Measurements from ENCODE around the gene DUS3L.

The DUS3L gene, protein sequence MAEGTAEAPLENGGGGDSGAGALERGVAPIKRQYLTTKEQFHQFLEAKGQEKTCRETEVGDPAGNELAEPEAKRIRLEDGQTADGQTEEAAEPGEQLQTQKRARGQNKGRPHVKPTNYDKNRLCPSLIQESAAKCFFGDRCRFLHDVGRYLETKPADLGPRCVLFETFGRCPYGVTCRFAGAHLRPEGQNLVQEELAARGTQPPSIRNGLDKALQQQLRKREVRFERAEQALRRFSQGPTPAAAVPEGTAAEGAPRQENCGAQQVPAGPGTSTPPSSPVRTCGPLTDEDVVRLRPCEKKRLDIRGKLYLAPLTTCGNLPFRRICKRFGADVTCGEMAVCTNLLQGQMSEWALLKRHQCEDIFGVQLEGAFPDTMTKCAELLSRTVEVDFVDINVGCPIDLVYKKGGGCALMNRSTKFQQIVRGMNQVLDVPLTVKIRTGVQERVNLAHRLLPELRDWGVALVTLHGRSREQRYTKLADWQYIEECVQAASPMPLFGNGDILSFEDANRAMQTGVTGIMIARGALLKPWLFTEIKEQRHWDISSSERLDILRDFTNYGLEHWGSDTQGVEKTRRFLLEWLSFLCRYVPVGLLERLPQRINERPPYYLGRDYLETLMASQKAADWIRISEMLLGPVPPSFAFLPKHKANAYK

DNA sequence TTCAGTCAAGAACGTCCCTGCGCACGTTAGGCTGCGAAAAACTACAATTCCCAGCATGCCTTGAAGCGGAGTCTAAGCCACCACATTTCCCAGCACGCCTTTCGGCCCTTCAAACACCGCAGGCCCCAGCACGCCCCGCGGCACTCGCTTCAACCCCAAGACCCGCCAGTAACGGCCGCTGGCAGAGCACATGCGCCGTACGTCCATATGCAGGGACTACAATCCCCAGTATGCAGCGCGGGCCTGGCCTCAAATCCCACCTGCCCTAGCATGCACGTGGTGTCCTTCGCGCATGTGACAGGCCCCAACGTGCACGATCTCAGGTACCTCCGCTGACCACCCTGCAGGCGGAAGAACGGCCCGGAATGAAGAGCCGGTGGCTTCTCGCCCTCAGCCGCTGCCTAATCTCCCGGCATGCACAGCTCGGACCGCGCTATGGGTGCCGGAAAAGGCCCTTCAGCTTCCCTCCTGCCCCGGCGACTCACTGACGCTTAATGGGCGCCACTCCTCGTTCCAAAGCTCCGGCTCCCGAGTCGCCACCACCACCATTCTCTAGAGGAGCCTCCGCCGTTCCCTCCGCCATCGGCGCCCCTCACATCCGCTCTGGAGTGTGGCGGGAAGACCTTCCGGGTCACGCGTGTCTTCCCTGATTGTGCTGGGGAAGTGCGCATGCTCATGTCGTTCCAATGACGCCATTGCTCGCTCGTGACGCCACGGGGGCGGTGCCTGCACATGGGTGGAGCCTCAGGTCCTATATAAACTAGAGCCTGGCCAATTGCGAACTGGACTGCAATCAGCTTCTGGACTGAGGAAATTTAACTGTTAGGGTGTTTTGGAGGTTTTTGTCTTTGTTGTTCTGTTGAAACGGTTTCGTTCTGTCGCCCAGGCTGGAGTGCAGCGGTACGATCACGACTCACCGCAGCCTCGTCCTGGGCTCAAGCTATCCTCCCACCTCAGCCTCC is at the start of gene DUS3L:
TSS of gene DUS3L (minus strand) at position 605 of the 962 bp plus-strand sequence. CDS start at position 583, 22 bp downstream.
- peak; percentile 99 for DNase-seq

- no peak for DNase-seq
Measured at GRCh38 chr19:5839065-5840017, 48.4 kb upstream of the DUS3L start, which contains the start of gene FUT6. Gene FUT6 (minus strand): TSS chr19:5839702. CDS start chr19:5832567, 7,135 bp downstream.

DNA sequence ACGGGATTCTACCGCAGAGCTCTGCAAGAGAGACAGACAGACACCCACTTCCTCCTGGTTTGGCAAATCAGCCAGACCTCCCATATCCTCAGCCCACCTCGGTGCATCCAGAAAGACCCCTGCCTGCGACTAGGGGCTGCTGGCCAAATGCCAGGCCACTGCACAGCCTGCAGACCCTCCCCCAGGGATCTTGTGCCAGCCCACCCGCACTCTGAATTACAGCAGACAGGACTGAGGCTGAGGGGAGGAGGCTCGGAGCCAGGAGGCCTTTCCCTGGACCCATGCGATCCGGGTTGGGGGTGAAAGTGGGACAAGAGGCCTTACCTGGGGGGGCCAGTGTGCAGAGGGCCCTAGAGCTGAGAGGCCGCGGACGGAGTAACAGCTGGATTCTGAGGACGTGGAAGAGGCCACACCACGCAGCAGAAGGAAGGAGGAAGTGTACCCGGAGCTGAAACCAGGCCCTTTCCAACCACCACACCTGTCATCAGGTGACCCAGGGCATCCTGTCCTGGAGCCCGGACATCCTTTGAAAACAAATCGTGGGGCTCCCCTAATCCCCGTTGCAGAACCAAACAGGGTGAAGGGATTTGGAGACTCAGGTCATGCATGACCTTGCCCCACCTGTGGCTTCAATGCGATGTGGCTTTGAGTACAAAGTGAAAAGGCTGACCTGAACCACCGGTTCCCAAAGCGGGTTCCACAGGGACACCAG is 47.5 kb upstream of the DUS3L start:
- no peak for DNase-seq

GRCh38 chr19:5837761-5838352 is 46.9 kb upstream of the DUS3L start:
- DNase-seq, result no peak

- DNase-seq, result no peak
Measured at GRCh38 chr19:5832527-5833216, 41.7 kb upstream of the DUS3L start.

DNA sequence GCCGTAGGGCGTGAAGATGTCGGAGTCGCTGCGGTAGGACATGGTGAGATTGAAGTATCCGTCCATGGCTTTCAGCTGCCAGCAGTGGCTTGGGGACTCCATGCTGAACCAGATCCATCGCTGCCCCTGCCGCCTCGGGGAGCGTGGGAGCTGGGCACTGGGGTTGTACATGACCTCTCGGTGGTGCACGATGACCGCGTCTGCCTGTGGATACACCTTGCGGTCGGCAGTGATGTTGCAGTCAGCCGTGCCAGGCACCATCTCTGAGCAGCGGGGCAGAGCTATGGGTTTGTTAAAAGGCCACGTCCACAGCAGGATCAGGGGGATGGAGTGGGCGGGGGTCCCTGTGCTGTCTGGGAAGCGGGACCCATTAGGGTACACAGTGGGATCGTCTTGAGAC is 41.1 kb upstream of the DUS3L start:
- DNase-seq, result no peak

- no peak for DNase-seq
Measured at GRCh38 chr19:5831159-5831558, 40.2 kb upstream of the DUS3L start.

GRCh38 chr19:5829567-5830310 is 38.8 kb upstream of the DUS3L start:
- DNase-seq, result no peak

DNA sequence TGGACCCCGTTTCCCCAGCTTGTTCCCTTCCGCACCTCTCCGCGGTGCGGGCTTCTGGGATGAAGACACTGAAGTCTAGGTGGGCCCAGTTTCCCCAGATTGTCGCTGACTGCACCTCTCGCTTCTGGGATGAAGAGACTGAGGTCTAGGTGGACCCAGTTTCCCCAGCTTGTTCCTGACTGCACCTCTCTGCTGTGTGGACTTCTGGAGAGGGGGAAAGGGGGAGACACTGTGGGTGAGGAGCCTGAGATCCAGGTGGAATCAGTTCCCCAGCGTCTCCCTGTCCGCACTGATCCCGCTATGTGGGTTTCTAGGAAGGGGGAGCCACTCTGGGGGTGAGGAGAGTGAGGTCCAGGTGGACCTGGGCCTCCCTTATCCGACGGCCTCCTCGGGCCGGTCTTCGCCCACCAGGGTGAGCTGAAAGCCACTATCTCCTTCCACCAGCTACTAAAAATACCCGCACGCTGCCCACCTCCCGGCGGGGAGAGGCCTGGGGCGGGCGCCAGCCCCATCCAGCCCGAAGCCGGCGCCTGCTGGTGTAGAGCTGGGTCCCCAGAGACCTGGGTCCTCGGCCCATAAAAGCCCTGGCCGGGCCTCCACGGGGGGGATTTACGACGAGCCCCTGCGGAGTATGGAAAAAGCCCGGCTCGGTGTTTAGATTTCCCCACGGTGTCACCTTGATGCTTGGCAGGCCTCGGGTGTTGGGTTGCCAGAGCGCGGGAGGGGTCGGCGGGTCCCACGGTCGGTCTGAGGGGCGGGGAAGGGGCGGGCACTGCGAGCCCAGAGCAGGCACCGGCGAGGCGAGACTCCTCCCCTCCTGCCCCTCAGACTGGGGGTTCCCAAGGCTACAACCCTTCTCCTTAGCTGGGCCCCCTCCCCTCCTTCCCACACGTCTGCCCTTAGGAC is 38.0 kb upstream of the DUS3L start:
- DNase-seq, result peak; percentile 64

GRCh38 chr19:5827891-5828660 is 37.1 kb upstream of the DUS3L start:
- DNase-seq, result peak; percentile 96

GRCh38 chr19:5827342-5827890 is 36.5 kb upstream of the DUS3L start:
- peak; percentile 29 for DNase-seq

DNA sequence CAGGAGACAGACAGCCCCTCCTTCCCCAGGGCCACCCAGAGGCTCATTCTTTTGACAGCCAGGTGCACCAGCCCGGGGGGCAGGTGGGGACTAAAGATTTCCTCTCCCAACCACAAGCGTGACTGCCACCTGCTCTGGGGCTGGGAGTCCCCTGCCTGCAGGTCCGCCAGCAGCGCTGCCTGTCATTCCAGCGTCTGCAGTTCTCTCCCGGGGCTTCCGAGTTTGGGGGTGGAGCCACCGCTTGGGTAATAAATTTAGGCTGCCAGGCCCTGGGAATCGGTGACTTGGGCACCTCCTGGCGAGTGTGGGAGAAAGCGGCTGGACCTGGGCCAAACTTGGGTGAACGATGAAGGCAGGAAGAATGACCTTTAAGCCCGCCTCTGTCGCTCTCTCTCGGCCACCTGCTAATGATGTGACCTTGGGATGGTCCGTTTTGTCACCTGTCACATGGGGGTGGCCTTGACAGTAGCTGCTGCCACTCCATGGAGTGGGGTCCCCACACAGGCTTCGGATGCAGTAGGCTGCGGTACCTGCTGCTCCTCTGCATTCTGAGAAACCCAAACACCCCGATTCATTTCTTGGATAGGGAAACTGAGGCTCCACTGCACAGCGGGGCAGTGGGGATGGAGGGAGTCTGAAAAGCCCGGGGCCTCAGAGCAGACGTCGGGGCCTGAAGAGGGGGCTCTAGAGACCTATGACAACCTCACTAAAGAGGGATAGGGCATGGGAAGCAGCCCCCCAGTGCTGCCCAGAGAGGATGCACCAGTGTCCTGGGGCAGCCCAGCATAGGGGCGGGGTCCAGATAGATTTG is 35.8 kb upstream of the DUS3L start:
- peak; percentile 44 for DNase-seq

DNA sequence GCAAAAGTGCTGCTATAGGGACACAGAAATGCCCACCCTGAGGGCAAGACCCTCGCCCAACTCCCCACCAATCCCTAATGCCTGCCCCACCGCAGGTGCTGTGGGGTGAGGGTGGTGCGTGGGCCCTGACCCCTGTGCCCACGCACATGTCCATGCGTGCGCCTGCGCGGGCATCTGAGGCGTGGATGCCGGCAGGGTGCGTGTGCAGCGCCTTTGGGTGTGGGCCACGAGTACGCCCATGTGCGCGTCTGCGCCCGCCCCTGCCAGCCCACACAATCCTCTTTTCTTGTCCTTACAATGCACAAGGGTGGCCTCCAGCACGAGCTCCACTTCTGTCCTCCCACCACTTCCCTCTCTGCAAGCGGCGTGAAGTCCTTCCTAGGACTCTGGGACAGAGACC is 34.2 kb upstream of the DUS3L start:
- DNase-seq, result no peak

DNA sequence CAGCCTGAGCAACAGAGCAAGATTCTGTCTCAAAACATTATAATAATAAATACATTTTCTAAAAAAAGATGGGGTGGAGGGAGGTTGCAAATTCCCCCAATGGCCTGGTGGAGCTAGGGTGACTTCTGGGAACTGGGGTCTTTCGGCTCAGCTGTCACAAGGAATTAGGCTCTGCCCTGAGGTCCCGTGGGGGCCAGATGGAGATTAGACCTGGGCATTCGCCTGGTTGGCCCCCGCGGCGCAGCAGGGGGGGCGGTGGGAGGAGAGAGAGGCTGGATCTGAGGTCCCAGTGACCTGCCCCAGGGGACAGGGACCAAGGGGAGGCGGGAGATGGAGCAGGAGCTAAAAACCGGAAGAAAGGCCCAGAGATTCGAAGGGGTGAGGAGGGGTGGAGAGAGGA is 33.8 kb upstream of the DUS3L start:
- no peak for DNase-seq

- DNase-seq, result no peak
Measured at GRCh38 chr19:5823579-5824281, 32.8 kb upstream of the DUS3L start.

All from stimulated activated CD8-positive, alpha-beta memory T cell treated with anti-CD3 and anti-CD28 coated beads, Interleukin-4, amount 100 ng/mL, for 48 hours (primary cell).